Right renal pelvis (tissue), 4 donors: ENCODE measurements around the gene SHANK2. TPM values are rescaled to one million over a fixed set of nuclear protein-coding genes. Genes with fewer than 3 reads are reported as not detected.

Experiments
- DNase-seq, 4 donors: peaks; one replicate each; pipeline ENCODE4 v3.0.0-alpha.2; 2013; ENCODE audit warnings: low read depth in 4 of 4, low spot score in 3 of 4, missing footprints in 1 of 4
- polyA plus RNA-seq, 4 donors: library from polyadenylated mRNA; unstranded; fragments of 120-200 nt; gene quantifications; one replicate each; pipeline ENCODE4 v1.2.1, GENCODE V29; 2013; ENCODE audit not compliant: insufficient read length in 4 of 4

Gene SHANK2
- polyA plus RNA-seq, 4 donors = 27.2 to 33.8 (median 30.9) TPM

- no peak for DNase-seq
These were observed 48.7 kb downstream of the SHANK2 start for GRCh38 chr11:71203681-71204080.

GRCh38 chr11:71202966-71203365, 49.4 kb downstream of the SHANK2 start:
- no peak for DNase-seq

- DNase-seq = no peak
These were observed 49.8 kb downstream of the SHANK2 start for GRCh38 chr11:71202598-71202944.

Other genes starting within 250 kb of the SHANK2 start
- 10 to 100 TPM; 37.8 to 49.5 (median 43.0) TPM for gene DHCR7, start 195.8 kb upstream of the SHANK2 start, polyA plus RNA-seq
- 10 to 100 TPM; 38.3 to 47.1 (median 42.3) TPM for gene NADSYN1, start 200.6 kb upstream of the SHANK2 start, polyA plus RNA-seq